ENCODE data around the gene TMEM158.

TMEM158 gene

DNA sequence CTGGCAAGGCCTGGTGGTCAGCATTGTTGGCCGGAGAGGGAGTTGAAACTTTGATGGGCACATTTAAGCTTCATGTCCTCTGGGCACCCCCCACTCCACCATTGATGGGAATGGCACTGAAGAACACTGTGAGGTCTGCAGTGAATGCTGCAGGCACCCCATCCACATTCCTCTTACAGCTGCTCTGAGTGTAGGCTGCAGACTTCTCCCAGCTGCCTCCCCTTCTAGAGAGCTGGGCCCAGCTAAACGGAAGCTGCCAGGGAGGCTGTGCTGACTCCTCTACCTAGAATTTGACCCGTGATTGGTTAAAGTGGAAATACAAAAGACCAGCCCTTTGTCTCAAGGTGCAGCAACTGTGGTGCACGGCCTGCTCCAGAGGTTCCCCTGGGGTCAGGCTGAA is 10.6 kb downstream of the TMEM158 start:
- H3K27ac ChIP-seq (ENCODE audit: low read length): no peak overlapping the region
- H3K4me1 ChIP-seq (ENCODE audit: low read length): 0 out of 2 replicates have a peak, but pooled peaks cover 4% of the 10 kb centered on the region
- no peaks in the 10 kb centered on the region for H3K36me3 ChIP-seq (replicated peaks; ENCODE audit: insufficient read depth, low read length)
- H3K9me2 ChIP-seq (replicated peaks; ENCODE audit: insufficient read depth, low read length): no peaks in the 10 kb centered on the region
- no peak overlapping the region for H2AFZ ChIP-seq (ENCODE audit: low read length)
- no peak for DNase-seq
- TF ChIP-seq EZH2phosphoT487 (IDR thresholded peaks at IDR 0.05; ENCODE audit: low read length) (no peak), EZH2 (optimal IDR thresholded peaks at IDR 0.05; ENCODE audit: low read depth, low read length) (no peak)
- TF ChIP-seq, protein P1, sequence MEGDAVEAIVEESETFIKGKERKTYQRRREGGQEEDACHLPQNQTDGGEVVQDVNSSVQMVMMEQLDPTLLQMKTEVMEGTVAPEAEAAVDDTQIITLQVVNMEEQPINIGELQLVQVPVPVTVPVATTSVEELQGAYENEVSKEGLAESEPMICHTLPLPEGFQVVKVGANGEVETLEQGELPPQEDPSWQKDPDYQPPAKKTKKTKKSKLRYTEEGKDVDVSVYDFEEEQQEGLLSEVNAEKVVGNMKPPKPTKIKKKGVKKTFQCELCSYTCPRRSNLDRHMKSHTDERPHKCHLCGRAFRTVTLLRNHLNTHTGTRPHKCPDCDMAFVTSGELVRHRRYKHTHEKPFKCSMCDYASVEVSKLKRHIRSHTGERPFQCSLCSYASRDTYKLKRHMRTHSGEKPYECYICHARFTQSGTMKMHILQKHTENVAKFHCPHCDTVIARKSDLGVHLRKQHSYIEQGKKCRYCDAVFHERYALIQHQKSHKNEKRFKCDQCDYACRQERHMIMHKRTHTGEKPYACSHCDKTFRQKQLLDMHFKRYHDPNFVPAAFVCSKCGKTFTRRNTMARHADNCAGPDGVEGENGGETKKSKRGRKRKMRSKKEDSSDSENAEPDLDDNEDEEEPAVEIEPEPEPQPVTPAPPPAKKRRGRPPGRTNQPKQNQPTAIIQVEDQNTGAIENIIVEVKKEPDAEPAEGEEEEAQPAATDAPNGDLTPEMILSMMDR (IDR thresholded peaks at IDR 0.05; ENCODE audit: low read length): no peak
- no peak overlapping the region for H3K4me2 ChIP-seq (ENCODE audit: low read depth, low read length)
- no peaks in the 10 kb centered on the region for H3K9me3 ChIP-seq (replicated peaks; ENCODE audit: insufficient read depth, low read length)
- no peak overlapping the region for H3K9ac ChIP-seq (ENCODE audit: low read length)
- no peak overlapping the region for H3K4me3 ChIP-seq (ENCODE audit: low read length)
- no peaks in the 10 kb centered on the region for H4K20me1 ChIP-seq (ENCODE audit: insufficient read depth, low read length)
- H3F3A ChIP-seq (ENCODE audit: insufficient read depth, low read length): no peaks in the 10 kb centered on the region
- no peaks in the 10 kb centered on the region for H3K79me2 ChIP-seq (ENCODE audit: low read length)
- H3K27me3 ChIP-seq (replicated peaks; ENCODE audit: insufficient read depth, low read length): no peaks in the 10 kb centered on the region

DNA sequence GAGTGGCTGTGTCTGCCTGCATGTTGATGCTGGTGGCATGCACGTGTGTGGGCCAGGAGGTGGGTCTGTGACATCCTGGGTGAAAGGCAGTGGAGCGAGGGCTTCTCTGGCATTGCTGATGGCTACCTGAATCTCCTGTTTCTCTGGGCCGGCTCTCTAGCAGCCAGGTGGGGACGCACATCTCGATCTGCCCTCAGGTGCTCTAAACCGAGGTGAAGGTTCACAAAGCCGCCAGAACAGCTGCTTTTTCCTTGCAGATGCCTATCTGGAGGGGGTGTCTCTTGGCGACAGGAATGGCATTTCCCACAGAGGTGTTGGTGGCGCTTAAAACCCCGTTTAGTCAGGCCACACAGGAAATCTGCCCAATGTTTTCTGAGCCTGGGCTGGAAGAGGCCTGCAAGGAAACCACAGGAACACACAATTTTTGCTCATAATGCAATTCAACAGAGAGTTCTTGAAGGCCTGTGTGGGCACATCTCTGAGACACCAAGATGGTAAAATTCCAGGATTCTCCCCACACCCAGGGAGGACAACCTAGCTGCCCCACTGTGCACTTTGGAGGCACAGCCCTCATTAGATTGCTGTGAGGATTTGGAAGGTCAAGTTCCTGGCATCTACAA is 11.9 kb downstream of the TMEM158 start:
- Histone ChIP-seq H3K9ac (ENCODE audit: low read length) (no peak overlapping the region), H3K27me3 (replicated peaks; ENCODE audit: insufficient read depth, low read length) (no peaks in the 10 kb centered on the region)
- DNase-seq: no peak

DNA sequence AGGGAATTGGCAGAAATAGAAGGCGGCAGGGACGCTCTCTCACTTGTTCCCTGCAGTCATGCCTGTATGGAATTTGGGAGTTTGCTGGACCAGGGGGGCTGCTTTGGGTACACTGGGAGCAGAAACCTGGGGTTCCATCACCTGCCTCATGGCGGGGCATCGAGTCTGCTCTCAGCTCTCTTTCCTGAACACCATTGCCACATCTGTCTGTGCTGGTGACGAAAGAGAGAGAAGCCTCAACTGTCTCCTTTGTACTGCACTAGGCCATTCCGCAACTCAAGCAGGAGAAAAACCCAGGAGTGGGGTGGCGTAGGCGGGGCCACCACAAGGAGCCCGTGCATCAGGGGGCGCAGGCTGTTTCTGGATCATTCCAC is 14.0 kb downstream of the TMEM158 start:
- no peaks in the 10 kb centered on the region for H3K4me1 ChIP-seq (ENCODE audit: low read length)
- no peaks in the 10 kb centered on the region for H3K9me2 ChIP-seq (replicated peaks; ENCODE audit: insufficient read depth, low read length)
- no peaks in the 10 kb centered on the region for H3F3A ChIP-seq (ENCODE audit: insufficient read depth, low read length)
- H3K9me3 ChIP-seq (replicated peaks; ENCODE audit: insufficient read depth, low read length): no peaks in the 10 kb centered on the region
- H3K27me3 ChIP-seq (replicated peaks; ENCODE audit: insufficient read depth, low read length): no peaks in the 10 kb centered on the region
- no peak overlapping the region for H3K9ac ChIP-seq (ENCODE audit: low read length)
- no peaks in the 10 kb centered on the region for H4K20me1 ChIP-seq (ENCODE audit: insufficient read depth, low read length)
- H3K4me2 ChIP-seq (ENCODE audit: low read depth, low read length): no peak overlapping the region
- TF ChIP-seq, protein P1 (IDR thresholded peaks at IDR 0.05; ENCODE audit: low read length): no peak
- TF ChIP-seq EZH2phosphoT487 (IDR thresholded peaks at IDR 0.05; ENCODE audit: low read length): no peak
- no peak for TF ChIP-seq EZH2 (optimal IDR thresholded peaks at IDR 0.05; ENCODE audit: low read depth, low read length)
- no peak for DNase-seq
- no peak overlapping the region for H2AFZ ChIP-seq (ENCODE audit: low read length)
- H3K36me3 ChIP-seq (replicated peaks; ENCODE audit: insufficient read depth, low read length): no peaks in the 10 kb centered on the region
- H3K79me2 ChIP-seq (ENCODE audit: low read length): no peaks in the 10 kb centered on the region
- H3K27ac ChIP-seq (ENCODE audit: low read length): no peak overlapping the region
- H3K4me3 ChIP-seq (ENCODE audit: low read length): no peak overlapping the region

More for the DNA sequence above, 11.9 kb downstream of the TMEM158 start:
- Histone ChIP-seq H3F3A (ENCODE audit: insufficient read depth, low read length) (no peaks in the 10 kb centered on the region), H2AFZ (ENCODE audit: low read length) (no peak overlapping the region), H3K4me3 (ENCODE audit: low read length) (no peak overlapping the region), H3K4me1 (ENCODE audit: low read length) (0 out of 2 replicates have a peak, but pooled peaks cover 4% of the 10 kb centered on the region), H3K27ac (ENCODE audit: low read length) (no peak overlapping the region), H3K36me3 (replicated peaks; ENCODE audit: insufficient read depth, low read length) (no peaks in the 10 kb centered on the region), H3K9me3 (replicated peaks; ENCODE audit: insufficient read depth, low read length) (no peaks in the 10 kb centered on the region), H3K9me2 (replicated peaks; ENCODE audit: insufficient read depth, low read length) (no peaks in the 10 kb centered on the region), H4K20me1 (ENCODE audit: insufficient read depth, low read length) (no peaks in the 10 kb centered on the region), H3K79me2 (ENCODE audit: low read length) (no peaks in the 10 kb centered on the region), H3K4me2 (ENCODE audit: low read depth, low read length) (no peak overlapping the region)
- TF ChIP-seq EZH2 (optimal IDR thresholded peaks at IDR 0.05; ENCODE audit: low read depth, low read length) (no peak), EZH2phosphoT487 (IDR thresholded peaks at IDR 0.05; ENCODE audit: low read length) (no peak)
- TF ChIP-seq, protein P1 (IDR thresholded peaks at IDR 0.05; ENCODE audit: low read length): no peak
